Activated CD4-positive, alpha-beta T cell treated with anti-CD3 and anti-CD28 coated beads, Interleukin-2, amount 10 ng/mL, durations not matched to agents 24 days and 14 days (primary cell): ENCODE measurements around the gene PML. TPM values are rescaled to one million over a fixed set of nuclear protein-coding genes. Genes with fewer than 3 reads are reported as not detected.

Experiments used
- DNase-seq: peaks from one replicate; pipeline ENCODE4 v3.0.0; 2022
- H3K27ac Mint-ChIP-seq: one replicate; pipeline ENCODE4 v1.8.0; 2022; ENCODE audit warnings: mild to moderate bottlenecking, mixed read lengths
- H3K27me3 Mint-ChIP-seq: one replicate; pipeline ENCODE4 v1.8.0; 2022; ENCODE audit warnings: mixed read lengths
- H3K36me3 Mint-ChIP-seq: one replicate; pipeline ENCODE4 v1.8.0; 2022; ENCODE audit warnings: low read depth, mild to moderate bottlenecking, mixed read lengths
- H3K4me1 Mint-ChIP-seq: one replicate; pipeline ENCODE4 v1.8.0; 2021; ENCODE audit warnings: mixed read lengths
- H3K4me3 Mint-ChIP-seq: one replicate; pipeline ENCODE4 v1.8.0; 2022; ENCODE audit warnings: mild to moderate bottlenecking, moderate library complexity, mixed read lengths
- H3K9me3 Mint-ChIP-seq: one replicate; pipeline ENCODE4 v1.8.0; 2021; ENCODE audit warnings: mixed read lengths
- intact Hi-C: fragments of 100-400 bp; cut with micrococcal nuclease; formaldehyde crosslinking; loops from one replicate; pipeline ENCODE4 v1.15.1; 2023
- total RNA-seq: library from RNA; stranded (reverse); gene quantifications from 2 replicates; pipeline ENCODE4 v1.2.3, GENCODE V29; 2022

PML gene
- total RNA-seq, 1 donor from 2014 or later, result 61.3 TPM

GRCh38 chr15:74022706-74023470 lies 28.4 kb downstream of the PML start:
- Mint-ChIP-seq H3K36me3 (peaks cover 45% of the 10 kb centered on the region), H3K4me3 (no peak overlapping the region), H3K27me3 (no peaks in the 10 kb centered on the region), H3K27ac (no peak overlapping the region), H3K9me3 (no peaks in the 10 kb centered on the region), H3K4me1 (peaks cover 8% of the 10 kb centered on the region)
- no peak for DNase-seq
- intact Hi-C loops, result no loop called here

GRCh38 chr15:74024687-74025086 lies 30.2 kb downstream of the PML start:
- H3K27ac Mint-ChIP-seq, result no peak overlapping the region
- no peaks in the 10 kb centered on the region for H3K27me3 Mint-ChIP-seq

GRCh38 chr15:74025436-74025835 lies 30.9 kb downstream of the PML start:
- intact Hi-C loops, result no loop called here
- Mint-ChIP-seq H3K27me3 (no peaks in the 10 kb centered on the region), H3K4me3 (no peak overlapping the region), H3K36me3 (peaks cover 49% of the 10 kb centered on the region), H3K27ac (no peak overlapping the region), H3K9me3 (no peaks in the 10 kb centered on the region), H3K4me1 (peaks cover 5% of the 10 kb centered on the region)
- DNase-seq, result no peak

More at GRCh38 chr15:74024687-74025086, 30.2 kb downstream of the PML start:
- Mint-ChIP-seq H3K9me3 (no peaks in the 10 kb centered on the region), H3K4me1 (peaks cover 8% of the 10 kb centered on the region), H3K36me3 (peaks cover 52% of the 10 kb centered on the region), H3K4me3 (no peak overlapping the region)
- intact Hi-C loops, result no loop called here
- no peak for DNase-seq

GRCh38 chr15:74027688-74028087 lies 33.2 kb downstream of the PML start:
- no peak for DNase-seq
- Mint-ChIP-seq H3K4me3 (no peak overlapping the region), H3K36me3 (peaks cover 53% of the 10 kb centered on the region), H3K9me3 (no peaks in the 10 kb centered on the region), H3K27ac (no peak overlapping the region), H3K27me3 (no peaks in the 10 kb centered on the region), H3K4me1 (peaks cover 2% of the 10 kb centered on the region)
- intact Hi-C loops, result no loop called here

- no peaks in the 10 kb centered on the region for H3K9me3 Mint-ChIP-seq
- no peak overlapping the region for H3K4me3 Mint-ChIP-seq
- H3K36me3 Mint-ChIP-seq, result peaks cover 50% of the 10 kb centered on the region
- H3K4me1 Mint-ChIP-seq, result peaks cover 2% of the 10 kb centered on the region
- no peak for DNase-seq
- no peak overlapping the region for H3K27ac Mint-ChIP-seq
- intact Hi-C loops, result no loop called here
- H3K27me3 Mint-ChIP-seq, result no peaks in the 10 kb centered on the region
These were observed 34.1 kb downstream of the PML start for GRCh38 chr15:74028646-74029045.

- H3K27ac Mint-ChIP-seq, result peak overlapping the region; percentile 41
- intact Hi-C loops, result no loop called here
- no peaks in the 10 kb centered on the region for H3K27me3 Mint-ChIP-seq
- no peak overlapping the region for H3K4me3 Mint-ChIP-seq
- H3K4me1 Mint-ChIP-seq, result peaks cover 4% of the 10 kb centered on the region
- no peak for DNase-seq
- peaks cover 65% of the 10 kb centered on the region for H3K36me3 Mint-ChIP-seq
- no peaks in the 10 kb centered on the region for H3K9me3 Mint-ChIP-seq
These were observed 37.5 kb downstream of the PML start for GRCh38 chr15:74032046-74032445.

- no peak for DNase-seq
- Mint-ChIP-seq H3K9me3 (no peaks in the 10 kb centered on the region), H3K27me3 (no peaks in the 10 kb centered on the region), H3K4me3 (no peak overlapping the region), H3K27ac (peak overlapping the region; percentile 34), H3K4me1 (peaks cover 4% of the 10 kb centered on the region), H3K36me3 (peaks cover 69% of the 10 kb centered on the region)
- intact Hi-C loops, result no loop called here
These were observed 38.4 kb downstream of the PML start for GRCh38 chr15:74032606-74033561.

- H3K4me3 Mint-ChIP-seq, result no peak overlapping the region
- peaks cover 67% of the 10 kb centered on the region for H3K36me3 Mint-ChIP-seq
- no peaks in the 10 kb centered on the region for H3K9me3 Mint-ChIP-seq
- no peak for DNase-seq
- intact Hi-C loops, result no loop called here
- H3K27ac Mint-ChIP-seq, result no peak overlapping the region
- no peaks in the 10 kb centered on the region for H3K27me3 Mint-ChIP-seq
- H3K4me1 Mint-ChIP-seq, result peaks cover 4% of the 10 kb centered on the region
These were observed 39.8 kb downstream of the PML start for GRCh38 chr15:74034206-74034755.

GRCh38 chr15:74035121-74036017 lies 40.9 kb downstream of the PML start:
- no peaks in the 10 kb centered on the region for H3K27me3 Mint-ChIP-seq
- H3K4me3 Mint-ChIP-seq, result no peak overlapping the region
- no peak for DNase-seq
- H3K9me3 Mint-ChIP-seq, result no peaks in the 10 kb centered on the region
- intact Hi-C loops, result no loop called here
- peaks cover 4% of the 10 kb centered on the region for H3K4me1 Mint-ChIP-seq
- H3K36me3 Mint-ChIP-seq, result peaks cover 62% of the 10 kb centered on the region
- no peak overlapping the region for H3K27ac Mint-ChIP-seq

- DNase-seq, result no peak
- Mint-ChIP-seq H3K9me3 (no peaks in the 10 kb centered on the region), H3K4me1 (peaks cover 4% of the 10 kb centered on the region), H3K27ac (peak overlapping the region; percentile 71), H3K27me3 (no peaks in the 10 kb centered on the region), H3K4me3 (no peak overlapping the region), H3K36me3 (peaks cover 57% of the 10 kb centered on the region)
- intact Hi-C loops, result no loop called here
These were observed 42.0 kb downstream of the PML start for GRCh38 chr15:74036271-74037170.

- Mint-ChIP-seq H3K4me3 (no peak overlapping the region), H3K9me3 (no peaks in the 10 kb centered on the region), H3K27ac (peak overlapping the region; percentile 9), H3K36me3 (peaks cover 48% of the 10 kb centered on the region), H3K27me3 (no peaks in the 10 kb centered on the region), H3K4me1 (peaks cover 2% of the 10 kb centered on the region)
- DNase-seq, result no peak
- intact Hi-C loops, result no loop called here
These were observed 42.9 kb downstream of the PML start for GRCh38 chr15:74037171-74038117.
